ENCODE data around the gene FCHO1. TPM values are rescaled to one million over a fixed set of nuclear protein-coding genes. Genes with fewer than 3 reads are reported as not detected.

FCHO1 gene
- total RNA-seq, 2 experiments from 2014 or later = 36.9 to 38.5 TPM

DNA sequence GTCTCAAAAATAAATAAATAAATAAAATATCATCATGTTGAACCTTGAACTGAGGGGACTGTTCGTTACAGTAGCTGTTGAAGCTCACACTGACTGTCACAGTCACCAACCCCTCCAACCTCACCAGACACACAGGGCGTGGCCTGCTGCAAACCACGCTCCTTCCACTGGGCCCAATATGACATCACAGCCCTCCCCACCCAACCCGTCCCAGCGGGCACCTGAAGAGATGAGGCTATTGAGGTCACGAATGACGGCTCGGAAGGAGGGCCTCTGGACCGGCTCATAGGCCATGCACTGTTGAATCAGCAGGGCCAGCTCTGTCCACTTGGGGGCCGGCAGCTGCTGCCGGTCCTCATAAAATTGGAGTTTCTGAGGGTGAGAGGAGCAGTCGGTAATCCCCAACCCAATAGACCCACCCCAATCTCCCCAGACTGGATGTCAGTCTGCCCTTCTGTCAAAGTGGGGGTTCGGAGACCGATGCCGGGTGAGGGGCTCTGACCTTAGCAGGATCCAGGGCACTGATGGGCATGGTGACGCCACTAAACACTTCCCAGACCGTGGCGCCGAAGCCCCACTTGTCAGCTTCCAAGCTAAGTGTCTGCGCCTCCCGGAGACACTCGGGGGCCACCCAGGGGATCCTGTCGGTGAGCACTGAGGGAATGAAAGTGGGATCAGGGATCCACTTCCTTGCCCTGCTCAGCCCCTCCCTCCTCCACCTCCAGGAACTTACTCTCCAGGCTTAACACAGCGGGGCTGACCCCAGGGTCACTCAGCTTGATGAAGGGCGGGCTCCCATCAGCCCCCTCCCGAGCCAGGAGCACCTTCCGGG lies 83.3 kb downstream of the FCHO1 start:
- CTCF ChIA-PET = interaction anchor here (1.2 to 1.4 kb wide), 2 partner anchors 21 to 25 kb away, joined by 3 read pairs; partner anchors contain the start of gene RPL18A

DNA sequence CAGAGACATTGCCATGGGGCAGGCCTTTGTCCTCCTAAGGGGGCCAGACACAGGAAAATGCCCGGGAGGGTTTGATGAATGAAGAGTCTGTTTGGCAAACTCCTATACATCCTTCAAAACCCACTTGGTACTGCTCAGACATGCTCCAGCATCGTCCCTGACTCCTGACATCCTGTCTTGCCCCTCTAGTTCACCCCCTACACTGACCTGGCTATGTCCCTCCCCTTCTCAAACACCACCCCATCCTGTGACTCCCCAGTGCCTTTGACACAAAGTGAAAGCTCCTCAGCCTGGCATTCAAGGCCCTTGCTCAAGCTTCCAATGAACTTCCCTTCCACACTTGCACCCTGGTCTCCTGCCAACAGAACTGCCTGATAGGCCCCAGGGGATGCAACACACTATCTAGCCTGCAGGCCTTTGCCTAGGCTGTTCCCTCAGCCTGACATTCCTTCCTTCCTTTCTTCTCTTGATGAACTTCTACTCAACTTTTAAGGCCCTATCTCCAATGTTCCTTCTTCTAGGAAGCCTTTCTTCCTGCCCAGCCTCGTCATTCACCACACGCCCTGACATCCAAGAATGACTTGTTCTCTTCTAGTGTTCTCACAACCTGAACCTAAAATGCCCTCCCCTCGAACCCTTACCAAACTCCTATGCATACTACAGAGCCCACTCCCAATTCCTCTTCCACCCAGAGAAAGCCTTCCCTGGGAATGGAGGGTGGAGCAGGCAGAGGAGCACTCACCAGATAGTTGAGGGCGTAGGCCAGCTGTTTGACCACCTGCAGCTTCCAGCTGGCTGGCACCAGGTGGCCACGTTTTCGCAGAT lies 84.1 kb downstream of the FCHO1 start:
- ChIA-PET CTCF (no interaction called here), POLR2A (interaction anchor here (0.6 kb wide), 1 partner anchor 20 kb away, joined by 5 read pairs; no protein-coding TSS in a partner anchor)

More for the DNA sequence above, 83.3 kb downstream of the FCHO1 start:
- POLR2A ChIA-PET = no interaction called here

GRCh38 chr19:17836530-17836929 lies 85.3 kb downstream of the FCHO1 start:
- ChIA-PET CTCF (no interaction called here), POLR2A (no interaction called here)

DNA sequence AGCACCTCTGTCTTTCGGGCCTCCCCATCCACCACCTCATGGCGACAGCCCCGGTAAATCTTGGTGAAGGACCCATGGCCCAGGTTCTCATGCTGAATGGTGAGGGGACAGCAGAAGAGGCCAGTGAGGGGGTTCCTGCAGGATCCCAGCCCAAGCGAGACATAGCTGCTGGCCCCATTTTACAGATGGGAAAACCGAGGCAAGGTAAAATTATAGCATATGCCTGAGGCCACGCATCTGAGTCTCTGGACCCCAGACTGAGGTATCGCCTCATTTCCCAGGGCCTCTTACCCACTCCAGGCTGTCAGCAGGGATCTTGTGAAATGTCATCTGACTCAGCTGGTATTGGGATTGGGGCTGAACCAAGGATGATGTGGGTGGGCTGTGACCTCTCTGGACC lies 86.7 kb downstream of the FCHO1 start:
- CTCF ChIA-PET = interaction anchor here (1.0 kb wide), 1 partner anchor 160 kb away, joined by 3 read pairs; no protein-coding TSS in a partner anchor
- POLR2A ChIA-PET = no interaction called here

Other genes starting within 250 kb of the FCHO1 start
- gene PGLS, start 239.8 kb upstream of the FCHO1 start, total RNA-seq = 10 to 100 TPM; 57.9 to 61.9 TPM
- 100 to 1,000 TPM in 1 of 2 experiments, 10 to 100 TPM in 1; 97.2 to 100 TPM for gene COLGALT1, start 195.8 kb upstream of the FCHO1 start, total RNA-seq
- gene UNC13A, start 63.1 kb upstream of the FCHO1 start, total RNA-seq = under 1 TPM in 1 of 2 experiments, not detected in 1; 0.02 TPM
- gene MAP1S, start 32.0 kb upstream of the FCHO1 start, total RNA-seq = 10 to 100 TPM; 59.1 to 69.5 TPM
- not detected for gene B3GNT3, start 43.7 kb downstream of the FCHO1 start, total RNA-seq
- gene INSL3, start 70.0 kb downstream of the FCHO1 start, total RNA-seq = 1 to 10 TPM; 1.9 to 2.1 TPM
- 100 to 1,000 TPM; 123 to 125 TPM for gene JAK3, start 96.5 kb downstream of the FCHO1 start, total RNA-seq
- 1,000 to 10,000 TPM; 3,083 to 3,091 TPM for gene RPL18A, start 108.4 kb downstream of the FCHO1 start, total RNA-seq
- 1 to 10 TPM; 1.0 to 1.4 TPM for gene SLC5A5, start 120.5 kb downstream of the FCHO1 start, total RNA-seq
- gene CCDC124, start 181.5 kb downstream of the FCHO1 start, total RNA-seq = 100 to 1,000 TPM; 182 to 184 TPM
- under 1 TPM in 1 of 2 experiments, not detected in 1; 0.15 TPM for gene KCNN1, start 215.6 kb downstream of the FCHO1 start, total RNA-seq

Data from activated CD8-positive, alpha-beta memory T cell treated with anti-CD3 and anti-CD28 coated beads for 36 hours (primary cell).